Loucy (cell line): ENCODE data around the gene NAA35.
A peak's percentile ranks its signal among the peaks of the same experiment; 100 is the strongest.

Experiments
- H2AFZ ChIP-seq: fragments of 200-600 bp; sonication (generic); 2 replicates; pipeline ENCODE4 v1.6.0; 2016; ENCODE audit warnings: antibody characterized with exemption, mild to moderate bottlenecking, low read length, moderate library complexity
- H3F3A ChIP-seq: fragments of 200-600 bp; 2 replicates; pipeline ENCODE4 v1.6.0; 2016; ENCODE audit warnings: antibody characterized with exemption, low read depth, mild to moderate bottlenecking
- H3K27me3 ChIP-seq: fragments of 200-600 bp; sonication (generic); 2 replicates; pipeline ENCODE4 v1.6.1; 2014; ENCODE audit warnings: low read length, mild to moderate bottlenecking; ENCODE audit not compliant: insufficient read depth, poor library complexity, severe bottlenecking
- H3K36me3 ChIP-seq: fragments of 200-600 bp; sonication (generic); 2 replicates; pipeline ENCODE4 v1.6.1; 2016; ENCODE audit warnings: low read length; ENCODE audit not compliant: insufficient read depth
- H3K4me1 ChIP-seq: fragments of 200-600 bp; sonication (generic); 2 replicates; pipeline ENCODE4 v1.5.1; 2014; ENCODE audit warnings: low read length, mild to moderate bottlenecking; ENCODE audit not compliant: insufficient read depth, poor library complexity, severe bottlenecking
- H3K4me2 ChIP-seq: fragments of 200-600 bp; sonication (generic); 2 replicates; pipeline ENCODE4 v1.6.0; 2014; ENCODE audit warnings: antibody characterized with exemption, low read length, low read depth, mild to moderate bottlenecking; ENCODE audit not compliant: poor library complexity, severe bottlenecking
- H3K4me3 ChIP-seq: fragments of 200-600 bp; sonication (generic); 2 replicates; pipeline ENCODE4 v1.5.1; 2014; ENCODE audit warnings: low read length, mild to moderate bottlenecking, mixed read lengths; ENCODE audit not compliant: poor library complexity, severe bottlenecking
- H3K79me2 ChIP-seq: fragments of 200-600 bp; sonication (generic); 2 replicates; pipeline ENCODE4 v1.6.1; 2014; ENCODE audit warnings: low read length; ENCODE audit not compliant: insufficient read depth
- H3K9ac ChIP-seq: fragments of 200-600 bp; sonication (generic); 2 replicates; pipeline ENCODE4 v1.6.0; 2014; ENCODE audit warnings: mild to moderate bottlenecking, low read depth, low read length, moderate library complexity; ENCODE audit not compliant: poor library complexity, severe bottlenecking
- H3K9me2 ChIP-seq: fragments of 200-600 bp; sonication (generic); replicated peaks from 2 replicates; pipeline ENCODE4 v1.6.1; 2016; ENCODE audit warnings: low read depth, low read length, mixed read lengths
- H3K9me3 ChIP-seq: fragments of 200-600 bp; sonication (generic); 2 replicates; pipeline ENCODE4 v1.6.1; 2014; ENCODE audit warnings: mild to moderate bottlenecking, antibody characterized with exemption, low read length, low read depth; ENCODE audit not compliant: insufficient read depth
- H4K20me1 ChIP-seq: fragments of 200-600 bp; sonication (generic); 2 replicates; pipeline ENCODE4 v1.6.0; 2014; ENCODE audit warnings: antibody characterized with exemption, low read length, mild to moderate bottlenecking; ENCODE audit not compliant: insufficient read depth, poor library complexity, severe bottlenecking
- CTCF ChIP-seq: fragments of 200-600 bp; sonication (generic); conservative IDR thresholded peaks from 2 replicates; pipeline ENCODE4 v1.5.1; 2014; ENCODE audit warnings: mild to moderate bottlenecking, antibody characterized with exemption, low read length
- EZH2phosphoT487 ChIP-seq: fragments of 200-600 bp; IDR thresholded peaks from 2 replicates; pipeline ENCODE4 v1.6.1; 2018; ENCODE audit warnings: antibody characterized with exemption, mild to moderate bottlenecking, moderate library complexity, borderline replicate concordance

Gene NAA35

DNA sequence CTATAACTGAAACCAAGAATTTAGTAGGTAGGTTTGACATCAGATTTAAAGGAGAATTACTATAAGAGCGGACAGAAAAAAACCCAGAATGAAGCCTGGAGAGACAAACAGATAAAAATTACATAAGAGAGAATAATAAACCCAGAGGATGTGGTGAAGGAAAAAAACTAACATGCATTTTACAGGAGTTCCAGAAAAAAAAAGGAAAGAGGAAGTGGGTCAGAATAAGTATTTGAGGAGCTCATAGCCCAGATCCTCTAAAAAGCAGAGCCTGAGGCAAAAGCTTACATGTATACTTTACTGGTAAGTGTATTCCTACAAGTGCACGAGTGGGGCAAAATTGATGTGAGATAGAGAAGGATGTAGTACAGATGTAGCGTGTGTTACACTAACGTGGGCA lies 43.1 kb upstream of the NAA35 start:
- H3F3A ChIP-seq: no peaks in the 10 kb centered on the region
- H3K9me3 ChIP-seq: no peaks in the 10 kb centered on the region
- H3K9me2 ChIP-seq: no peaks in the 10 kb centered on the region
- no peaks in the 10 kb centered on the region for H4K20me1 ChIP-seq
- TF ChIP-seq EZH2phosphoT487 (no peak), CTCF (no peak)
- H3K9ac ChIP-seq: no peak overlapping the region
- no peak overlapping the region for H2AFZ ChIP-seq
- H3K36me3 ChIP-seq: no peaks in the 10 kb centered on the region
- H3K4me1 ChIP-seq: no peaks in the 10 kb centered on the region
- no peak overlapping the region for H3K4me3 ChIP-seq
- no peaks in the 10 kb centered on the region for H3K79me2 ChIP-seq
- no peak overlapping the region for H3K4me2 ChIP-seq
- H3K27me3 ChIP-seq: no peaks in the 10 kb centered on the region

- no peaks in the 10 kb centered on the region for H4K20me1 ChIP-seq
- H3K4me2 ChIP-seq: no peak overlapping the region
- H3K9me3 ChIP-seq: no peaks in the 10 kb centered on the region
- no peaks in the 10 kb centered on the region for H3K4me1 ChIP-seq
- no peaks in the 10 kb centered on the region for H3K9me2 ChIP-seq
- H3K9ac ChIP-seq: no peak overlapping the region
- no peak overlapping the region for H3K4me3 ChIP-seq
- H3K27me3 ChIP-seq: no peaks in the 10 kb centered on the region
- H3K79me2 ChIP-seq: no peaks in the 10 kb centered on the region
- no peak overlapping the region for H2AFZ ChIP-seq
- no peaks in the 10 kb centered on the region for H3K36me3 ChIP-seq
- H3F3A ChIP-seq: no peaks in the 10 kb centered on the region
- TF ChIP-seq EZH2phosphoT487 (no peak), CTCF (no peak)
Observed at GRCh38 chr9:85898332-85898731, 42.6 kb upstream of the NAA35 start.

- no peaks in the 10 kb centered on the region for H3K79me2 ChIP-seq
- no peaks in the 10 kb centered on the region for H3K36me3 ChIP-seq
- H3K4me3 ChIP-seq: no peak overlapping the region
- no peaks in the 10 kb centered on the region for H3K27me3 ChIP-seq
- H3K9ac ChIP-seq: no peak overlapping the region
- no peak overlapping the region for H2AFZ ChIP-seq
- H3K9me2 ChIP-seq: no peaks in the 10 kb centered on the region
- no peaks in the 10 kb centered on the region for H4K20me1 ChIP-seq
- no peaks in the 10 kb centered on the region for H3K4me1 ChIP-seq
- H3K9me3 ChIP-seq: no peaks in the 10 kb centered on the region
- TF ChIP-seq EZH2phosphoT487: no peak
- no peaks in the 10 kb centered on the region for H3F3A ChIP-seq
- H3K4me2 ChIP-seq: no peak overlapping the region
Observed at GRCh38 chr9:85899388-85899787, 41.6 kb upstream of the NAA35 start.

DNA sequence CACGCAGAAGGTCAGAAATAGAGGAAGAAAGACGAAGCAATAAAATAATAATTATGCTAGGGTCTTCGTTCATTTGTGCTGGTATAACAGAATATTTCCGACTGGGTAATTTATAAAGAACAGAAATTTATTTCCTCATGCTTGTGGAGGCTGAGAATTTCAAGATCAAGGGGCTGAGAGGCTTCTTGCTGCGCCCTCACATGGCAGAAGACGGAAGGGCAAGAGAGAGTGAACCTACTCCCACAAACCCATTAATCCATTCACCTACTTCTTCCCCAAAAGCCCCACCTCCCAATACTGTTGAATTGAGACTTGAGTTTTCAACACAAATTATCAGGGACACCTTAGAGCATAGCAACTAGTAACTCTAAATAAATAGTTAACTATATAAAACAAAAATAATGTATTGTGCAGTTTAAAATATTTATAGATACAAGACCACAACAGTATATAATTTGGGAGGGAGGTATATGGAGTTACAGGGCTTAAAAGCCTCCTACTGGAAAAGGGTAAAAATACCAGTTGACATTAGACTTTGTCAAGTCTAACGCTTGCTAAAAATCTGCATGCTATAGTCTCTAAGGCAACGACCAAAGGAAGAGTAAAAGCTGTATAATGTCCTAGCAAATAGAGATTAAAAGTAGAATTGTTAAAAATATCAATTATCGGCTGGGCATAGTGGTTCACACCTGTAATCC lies 40.3 kb upstream of the NAA35 start:
- Histone ChIP-seq H3K4me3 (no peak overlapping the region), H3K9me2 (no peaks in the 10 kb centered on the region), H3K9me3 (no peaks in the 10 kb centered on the region), H4K20me1 (no peaks in the 10 kb centered on the region), H3K4me1 (no peaks in the 10 kb centered on the region), H3K4me2 (no peak overlapping the region), H3K9ac (no peak overlapping the region), H3F3A (no peaks in the 10 kb centered on the region), H3K36me3 (no peaks in the 10 kb centered on the region), H3K79me2 (no peaks in the 10 kb centered on the region), H2AFZ (no peak overlapping the region), H3K27me3 (no peaks in the 10 kb centered on the region)
- TF ChIP-seq EZH2phosphoT487: no peak
- peak; percentile 64 for TF ChIP-seq CTCF
